Measurements from ENCODE around the gene VAV2.

- TF ChIP-seq, protein P1, sequence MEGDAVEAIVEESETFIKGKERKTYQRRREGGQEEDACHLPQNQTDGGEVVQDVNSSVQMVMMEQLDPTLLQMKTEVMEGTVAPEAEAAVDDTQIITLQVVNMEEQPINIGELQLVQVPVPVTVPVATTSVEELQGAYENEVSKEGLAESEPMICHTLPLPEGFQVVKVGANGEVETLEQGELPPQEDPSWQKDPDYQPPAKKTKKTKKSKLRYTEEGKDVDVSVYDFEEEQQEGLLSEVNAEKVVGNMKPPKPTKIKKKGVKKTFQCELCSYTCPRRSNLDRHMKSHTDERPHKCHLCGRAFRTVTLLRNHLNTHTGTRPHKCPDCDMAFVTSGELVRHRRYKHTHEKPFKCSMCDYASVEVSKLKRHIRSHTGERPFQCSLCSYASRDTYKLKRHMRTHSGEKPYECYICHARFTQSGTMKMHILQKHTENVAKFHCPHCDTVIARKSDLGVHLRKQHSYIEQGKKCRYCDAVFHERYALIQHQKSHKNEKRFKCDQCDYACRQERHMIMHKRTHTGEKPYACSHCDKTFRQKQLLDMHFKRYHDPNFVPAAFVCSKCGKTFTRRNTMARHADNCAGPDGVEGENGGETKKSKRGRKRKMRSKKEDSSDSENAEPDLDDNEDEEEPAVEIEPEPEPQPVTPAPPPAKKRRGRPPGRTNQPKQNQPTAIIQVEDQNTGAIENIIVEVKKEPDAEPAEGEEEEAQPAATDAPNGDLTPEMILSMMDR (conservative IDR thresholded peaks at IDR 0.05; ENCODE audit: low read depth, low read length) = no peak
- TF ChIP-seq EZH2 (IDR thresholded peaks at IDR 0.05; ENCODE audit: low read length, unreplicated experiment) = no peak
Measured at GRCh38 chr9:133807818-133808217, 184.3 kb downstream of the VAV2 start.
